ENCODE measurements around the gene MYL2.

The MYL2 gene

GRCh38 chr12:110930348-110931314 is 10.3 kb upstream of the MYL2 start:
- in situ Hi-C loops (cut with MboI; ENCODE audit: low sequenced_read_pairs): no loop called here

GRCh38 chr12:110929818-110930217 is 9.4 kb upstream of the MYL2 start:
- in situ Hi-C loops (cut with MboI; ENCODE audit: low sequenced_read_pairs): no loop called here

GRCh38 chr12:110928700-110929099 is 8.3 kb upstream of the MYL2 start:
- in situ Hi-C loops (cut with MboI; ENCODE audit: low sequenced_read_pairs): no loop called here

GRCh38 chr12:110927546-110927945 is 7.2 kb upstream of the MYL2 start:
- in situ Hi-C loops (cut with MboI; ENCODE audit: low sequenced_read_pairs): no loop called here

- in situ Hi-C loops (cut with MboI; ENCODE audit: low sequenced_read_pairs): no loop called here
These were observed 3.4 kb upstream of the MYL2 start for GRCh38 chr12:110923692-110924334.

- in situ Hi-C loops (cut with MboI; ENCODE audit: low sequenced_read_pairs): no loop called here
These were observed 2.8 kb upstream of the MYL2 start for GRCh38 chr12:110923192-110923591.

GRCh38 chr12:110922652-110923051 is 2.3 kb upstream of the MYL2 start:
- in situ Hi-C loops (cut with MboI; ENCODE audit: low sequenced_read_pairs): no loop called here

GRCh38 chr12:110921262-110921661 is 883 bp upstream of the MYL2 start:
- in situ Hi-C loops (cut with MboI; ENCODE audit: low sequenced_read_pairs): no loop called here

- in situ Hi-C loops (cut with MboI; ENCODE audit: low sequenced_read_pairs): no loop called here
These were observed 659 bp downstream of the MYL2 start for GRCh38 chr12:110919720-110920119.

GRCh38 chr12:110917961-110918360 is 2.4 kb downstream of the MYL2 start:
- in situ Hi-C loops (cut with MboI; ENCODE audit: low sequenced_read_pairs): no loop called here

GRCh38 chr12:110917467-110917866 is 2.9 kb downstream of the MYL2 start:
- in situ Hi-C loops (cut with MboI; ENCODE audit: low sequenced_read_pairs): no loop called here

GRCh38 chr12:110916295-110916875 is 4.0 kb downstream of the MYL2 start:
- in situ Hi-C loops (cut with MboI; ENCODE audit: low sequenced_read_pairs): no loop called here

- in situ Hi-C loops (cut with MboI; ENCODE audit: low sequenced_read_pairs): no loop called here
These were observed 7.0 kb downstream of the MYL2 start for GRCh38 chr12:110913119-110914056.

GRCh38 chr12:110912263-110912662 is 8.1 kb downstream of the MYL2 start:
- in situ Hi-C loops (cut with MboI; ENCODE audit: low sequenced_read_pairs): no loop called here

GRCh38 chr12:110908377-110909152 is 11.8 kb downstream of the MYL2 start:
- in situ Hi-C loops (cut with MboI; ENCODE audit: low sequenced_read_pairs): no loop called here

- in situ Hi-C loops (cut with MboI; ENCODE audit: low sequenced_read_pairs): no loop called here
These were observed 12.8 kb downstream of the MYL2 start for GRCh38 chr12:110907583-110907982.

- in situ Hi-C loops (cut with MboI; ENCODE audit: low sequenced_read_pairs): no loop called here
These were observed 13.4 kb downstream of the MYL2 start for GRCh38 chr12:110906985-110907384.

GRCh38 chr12:110906516-110906915 is 13.9 kb downstream of the MYL2 start:
- in situ Hi-C loops (cut with MboI; ENCODE audit: low sequenced_read_pairs): no loop called here

GRCh38 chr12:110906083-110906482 is 14.3 kb downstream of the MYL2 start:
- in situ Hi-C loops (cut with MboI; ENCODE audit: low sequenced_read_pairs): no loop called here

GRCh38 chr12:110903511-110903910 is 16.9 kb downstream of the MYL2 start:
- in situ Hi-C loops (cut with MboI; ENCODE audit: low sequenced_read_pairs): no loop called here

Data from hTERT RPE-1 (cell line).